ENCODE data around the gene VWA1. TPM values are rescaled to one million over a fixed set of nuclear protein-coding genes. Genes with fewer than 3 reads are reported as not detected.

VWA1 gene, protein sequence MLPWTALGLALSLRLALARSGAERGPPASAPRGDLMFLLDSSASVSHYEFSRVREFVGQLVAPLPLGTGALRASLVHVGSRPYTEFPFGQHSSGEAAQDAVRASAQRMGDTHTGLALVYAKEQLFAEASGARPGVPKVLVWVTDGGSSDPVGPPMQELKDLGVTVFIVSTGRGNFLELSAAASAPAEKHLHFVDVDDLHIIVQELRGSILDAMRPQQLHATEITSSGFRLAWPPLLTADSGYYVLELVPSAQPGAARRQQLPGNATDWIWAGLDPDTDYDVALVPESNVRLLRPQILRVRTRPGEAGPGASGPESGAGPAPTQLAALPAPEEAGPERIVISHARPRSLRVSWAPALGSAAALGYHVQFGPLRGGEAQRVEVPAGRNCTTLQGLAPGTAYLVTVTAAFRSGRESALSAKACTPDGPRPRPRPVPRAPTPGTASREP
- total RNA-seq (not detected), total RNA-seq (0.12 to 0.15 reads per million in 2 donors)

DNA sequence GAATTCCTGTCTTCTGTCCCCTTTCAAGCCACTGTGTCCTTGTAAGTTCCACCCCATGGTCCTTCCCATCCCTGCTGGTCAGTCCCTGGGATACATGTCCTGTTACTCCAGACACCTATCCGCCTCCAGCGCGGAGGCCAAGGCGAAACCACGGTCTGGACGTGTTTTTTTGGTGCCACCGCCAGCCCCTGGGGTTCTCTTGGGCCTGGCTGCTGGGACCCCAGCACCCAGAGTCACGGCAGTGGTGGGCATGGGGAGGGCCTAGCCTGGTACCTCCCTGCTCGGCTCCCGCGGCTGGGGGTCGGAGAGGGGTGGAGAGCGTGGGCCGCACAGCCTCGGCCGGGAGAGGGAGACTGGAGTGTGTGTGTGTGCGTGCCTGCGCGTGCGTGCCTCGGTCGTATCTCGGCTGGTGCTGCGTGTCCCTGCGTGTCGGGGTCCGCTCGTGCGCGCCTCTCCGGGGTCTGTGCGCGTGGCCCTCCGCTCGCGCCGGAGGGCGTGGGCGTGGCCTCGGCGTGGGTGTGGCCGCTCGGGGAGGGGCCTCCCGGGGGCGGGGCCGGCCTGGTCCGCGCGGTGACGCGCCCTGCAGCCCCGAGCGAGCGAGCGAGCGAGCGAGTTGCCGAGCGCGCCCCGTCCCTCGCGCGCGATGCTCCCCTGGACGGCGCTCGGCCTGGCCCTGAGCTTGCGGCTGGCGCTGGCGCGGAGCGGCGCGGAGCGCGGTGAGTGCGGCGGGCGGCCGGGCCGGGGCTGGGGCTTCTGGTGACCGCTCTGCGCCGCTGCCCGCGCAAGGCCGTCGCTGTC lies at the start of gene VWA1:
TSS of gene VWA1 (plus strand) at position 585 of the 798 bp plus-strand sequence. CDS start at position 644, 59 bp downstream.
- H3K9me3 ChIP-seq (ENCODE audit: control insufficient read depth, low read length, poor library complexity, severe bottlenecking) = no peaks in the 10 kb centered on the region
- Mint-ChIP-seq H3K4me1 (peaks cover 7% of the 10 kb centered on the region), H3K36me3 (ENCODE audit: low read depth) (no peaks in the 10 kb centered on the region), H3K27me3 (peaks cover 16% of the 10 kb centered on the region), H3K4me3 (peak within 1 kb of the TSS; percentile 72), H3K27ac (no peak within 1 kb of the TSS)
- ATAC-seq = peak; percentile 87
- DNase-seq = peak; percentile 45 to 50 (median 49)

DNA sequence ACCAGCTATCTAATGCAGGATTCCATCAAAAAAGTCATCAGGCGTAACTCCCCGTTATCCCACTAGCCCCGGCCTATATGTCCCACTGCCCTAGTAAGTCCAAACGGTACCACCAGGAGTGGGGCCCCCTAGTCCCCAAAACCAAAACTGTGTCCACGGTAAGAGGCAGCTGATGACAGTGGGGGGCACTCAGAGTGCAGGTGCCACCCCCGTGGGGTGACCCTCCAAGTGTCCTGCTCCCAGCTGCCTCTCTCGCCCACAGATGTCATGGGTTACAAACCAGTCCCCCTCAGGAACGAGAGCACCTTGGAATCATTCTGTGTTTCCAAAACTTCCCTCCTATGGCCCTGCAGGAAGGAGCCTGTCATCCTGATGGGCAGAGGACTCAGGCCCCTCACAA lies 49.6 kb upstream of the VWA1 start:
- no peaks in the 10 kb centered on the region for H3K9me3 ChIP-seq (ENCODE audit: control insufficient read depth, low read length, poor library complexity, severe bottlenecking)
- ATAC-seq (no peak), DNase-seq (no peak)
- Mint-ChIP-seq H3K4me3 (no peak overlapping the region), H3K27me3 (no peaks in the 10 kb centered on the region), H3K27ac (peak overlapping the region; percentile 16), H3K36me3 (ENCODE audit: low read depth) (no peaks in the 10 kb centered on the region), H3K4me1 (peaks cover 2% of the 10 kb centered on the region)

DNA sequence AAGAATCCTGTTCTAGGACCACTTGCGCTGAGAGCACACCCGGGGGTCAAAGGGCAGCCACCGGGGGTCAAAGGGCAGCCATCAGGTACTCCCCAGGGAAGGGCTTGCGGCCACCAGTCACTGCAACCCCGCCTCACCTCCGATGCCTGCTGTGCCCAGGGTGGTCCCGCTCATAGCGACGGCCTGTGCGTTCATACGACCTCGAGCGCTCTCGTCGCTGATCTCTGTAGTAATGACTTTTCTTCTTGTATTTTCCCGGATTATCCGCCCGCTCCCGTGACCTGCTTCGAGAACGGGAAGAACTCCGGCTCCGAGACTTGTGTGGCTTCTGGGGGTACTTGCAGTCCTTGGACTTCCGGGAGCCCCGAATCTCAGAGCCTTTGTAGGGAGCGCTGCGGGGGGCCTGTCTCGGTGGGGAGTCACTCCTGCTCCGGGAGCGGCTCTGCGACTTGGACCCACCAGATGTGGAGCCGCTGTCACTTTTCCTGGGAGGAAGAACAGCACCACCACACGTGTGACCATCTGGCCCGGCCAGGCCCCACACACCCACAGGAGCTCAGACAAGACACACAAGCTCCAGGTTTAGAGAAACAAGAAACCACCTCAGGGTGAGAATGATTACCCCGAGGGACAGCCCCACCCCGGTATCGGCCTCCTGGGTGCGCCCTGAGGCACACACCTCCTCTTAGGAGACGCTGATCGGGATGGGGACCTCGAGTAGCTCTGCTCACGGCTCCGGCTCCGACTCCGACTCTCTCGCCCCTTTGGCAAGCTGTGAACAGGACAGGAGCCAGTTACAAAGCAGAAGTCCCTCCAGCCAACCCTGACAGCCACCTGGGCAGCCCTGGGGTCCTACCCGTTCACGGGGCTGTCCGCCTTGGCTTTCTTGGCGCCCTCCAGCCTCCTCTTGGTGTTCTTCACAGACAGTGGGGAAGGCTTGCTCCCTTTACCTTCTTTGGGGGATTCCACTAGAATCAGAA lies 48.1 kb upstream of the VWA1 start:
- H3K4me3 Mint-ChIP-seq = no peak overlapping the region

DNA sequence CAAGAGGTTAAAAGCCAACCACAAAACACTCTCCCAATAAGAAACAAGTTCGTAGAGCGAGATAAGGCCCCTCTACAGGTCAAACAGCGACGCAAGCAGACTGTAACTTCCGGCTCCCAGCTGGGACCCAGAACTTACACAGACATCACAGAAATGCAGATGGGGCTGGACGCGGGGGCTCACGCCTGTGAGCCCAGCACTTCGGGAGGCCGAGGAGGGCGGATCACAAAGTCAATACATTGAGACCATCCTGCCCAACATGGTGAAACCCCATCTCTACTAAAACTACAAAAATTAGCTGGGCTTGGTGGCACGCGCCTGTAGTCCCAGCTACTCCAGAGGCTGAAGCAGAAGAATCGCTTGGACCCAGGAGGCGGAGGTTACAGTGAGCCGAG lies 47.4 kb upstream of the VWA1 start:
- H3K36me3 Mint-ChIP-seq (ENCODE audit: low read depth) = no peaks in the 10 kb centered on the region
- ATAC-seq (no peak), DNase-seq (no peak)
- no peak overlapping the region for H3K27ac Mint-ChIP-seq
- H3K27me3 Mint-ChIP-seq = no peaks in the 10 kb centered on the region
- H3K9me3 ChIP-seq (ENCODE audit: control insufficient read depth, low read length, poor library complexity, severe bottlenecking) = no peaks in the 10 kb centered on the region
- peaks cover 6% of the 10 kb centered on the region for H3K4me1 Mint-ChIP-seq
- no peak overlapping the region for H3K4me3 Mint-ChIP-seq

More for the DNA sequence above, 48.1 kb upstream of the VWA1 start:
- no peaks in the 10 kb centered on the region for H3K27me3 Mint-ChIP-seq
- no peaks in the 10 kb centered on the region for H3K9me3 ChIP-seq (ENCODE audit: control insufficient read depth, low read length, poor library complexity, severe bottlenecking)
- no peak for DNase-seq
- H3K4me1 Mint-ChIP-seq = peaks cover 6% of the 10 kb centered on the region
- no peaks in the 10 kb centered on the region for H3K36me3 Mint-ChIP-seq (ENCODE audit: low read depth)
- no peak for ATAC-seq
- H3K27ac Mint-ChIP-seq = no peak overlapping the region

DNA sequence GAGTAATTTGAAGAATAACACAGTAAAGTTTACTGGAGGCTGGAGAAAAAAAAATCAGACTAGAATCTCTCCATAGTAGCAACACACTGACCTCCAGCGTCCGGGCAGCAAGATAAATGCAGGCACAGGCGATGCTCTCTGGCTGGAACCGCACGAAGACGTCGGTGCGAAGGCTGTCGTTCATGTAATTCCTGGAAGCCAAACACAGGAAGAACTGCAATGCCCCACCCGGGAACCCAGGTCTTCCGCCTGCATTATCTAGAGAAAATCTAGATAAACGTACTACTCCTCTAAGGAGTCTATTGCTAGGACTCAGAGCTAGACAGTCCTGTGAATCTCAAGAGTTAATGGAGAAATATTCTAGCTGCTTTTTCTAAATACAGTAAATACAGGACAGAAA lies 44.8 kb upstream of the VWA1 start:
- Mint-ChIP-seq H3K4me1 (peaks cover 12% of the 10 kb centered on the region), H3K27ac (peak overlapping the region; percentile 71), H3K4me3 (no peak overlapping the region), H3K27me3 (no peaks in the 10 kb centered on the region), H3K36me3 (ENCODE audit: low read depth) (peaks cover 4% of the 10 kb centered on the region)
- no peaks in the 10 kb centered on the region for H3K9me3 ChIP-seq (ENCODE audit: control insufficient read depth, low read length, poor library complexity, severe bottlenecking)
- ATAC-seq (no peak), DNase-seq (no peak)

DNA sequence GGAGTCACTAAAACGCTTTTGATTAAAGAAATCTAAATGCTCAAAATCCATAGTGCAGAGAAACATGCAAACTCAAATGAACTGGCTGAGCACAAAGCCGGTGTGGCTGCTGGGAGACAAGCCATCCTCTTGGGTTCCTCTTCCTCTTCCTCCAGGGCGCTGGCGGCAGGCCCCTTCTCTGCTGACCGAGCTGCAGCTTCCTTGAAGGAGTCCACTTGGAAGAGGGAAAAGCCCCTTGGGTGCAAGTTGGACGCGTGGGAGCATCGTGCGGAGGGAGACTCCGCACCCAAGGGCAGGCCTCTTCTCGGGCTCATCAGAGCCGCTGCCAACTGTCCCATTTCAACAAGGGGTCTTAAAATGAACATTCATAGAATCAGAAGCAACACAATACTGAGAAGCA lies 44.3 kb upstream of the VWA1 start:
- H3K9me3 ChIP-seq (ENCODE audit: control insufficient read depth, low read length, poor library complexity, severe bottlenecking) = no peaks in the 10 kb centered on the region
- H3K36me3 Mint-ChIP-seq (ENCODE audit: low read depth) = peaks cover 4% of the 10 kb centered on the region
- H3K4me3 Mint-ChIP-seq = no peak overlapping the region
- H3K4me1 Mint-ChIP-seq = peaks cover 13% of the 10 kb centered on the region
- H3K27ac Mint-ChIP-seq = no peak overlapping the region
- no peak for ATAC-seq
- no peaks in the 10 kb centered on the region for H3K27me3 Mint-ChIP-seq
- no peak for DNase-seq

DNA sequence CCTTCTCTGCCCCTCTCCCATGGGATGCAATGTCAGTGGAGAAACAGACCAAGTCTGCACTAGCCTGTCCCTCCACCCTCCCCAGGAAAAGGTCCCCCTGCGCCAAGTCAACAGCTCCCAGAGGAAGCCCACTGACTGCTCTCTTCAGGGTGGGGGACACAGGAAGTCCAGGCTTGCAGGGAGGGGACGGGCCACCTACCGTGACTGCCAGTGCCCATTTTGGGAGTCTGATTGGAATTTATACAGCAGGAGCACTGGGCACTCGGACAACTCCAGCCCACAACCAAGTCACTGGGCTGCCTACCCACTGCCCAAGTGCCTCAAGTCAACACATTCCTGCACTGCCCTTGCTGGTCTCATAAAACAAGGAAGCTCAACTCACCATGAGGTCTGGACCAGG lies 42.5 kb upstream of the VWA1 start:
- peak overlapping the region; percentile 8 for H3K27ac Mint-ChIP-seq
- DNase-seq = no peak
- no peaks in the 10 kb centered on the region for H3K9me3 ChIP-seq (ENCODE audit: control insufficient read depth, low read length, poor library complexity, severe bottlenecking)
- peaks cover 16% of the 10 kb centered on the region for H3K4me1 Mint-ChIP-seq
- H3K4me3 Mint-ChIP-seq = no peak overlapping the region
- ATAC-seq = no peak
- no peaks in the 10 kb centered on the region for H3K27me3 Mint-ChIP-seq
- peaks cover 4% of the 10 kb centered on the region for H3K36me3 Mint-ChIP-seq (ENCODE audit: low read depth)

DNA sequence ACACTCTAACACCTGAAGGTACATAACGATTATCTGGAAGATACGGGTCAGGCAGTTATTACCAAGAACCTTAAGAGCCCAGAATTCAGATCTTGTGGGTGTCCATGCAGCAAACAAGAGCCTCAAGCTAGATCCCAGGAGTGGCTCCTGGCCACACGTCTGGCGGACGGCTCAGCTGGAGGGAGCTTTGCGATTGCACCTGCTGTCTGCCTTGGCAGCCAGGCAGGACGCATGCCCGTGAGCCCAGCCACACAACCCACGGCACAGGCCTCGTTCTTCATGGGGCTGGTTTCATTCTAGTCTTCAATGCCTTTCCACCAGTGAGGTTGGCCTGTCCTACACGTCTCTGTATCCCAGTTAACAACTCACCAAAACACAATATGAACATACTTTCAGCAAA lies 42.1 kb upstream of the VWA1 start:
- H3K4me1 Mint-ChIP-seq = peaks cover 18% of the 10 kb centered on the region
- H3K27ac Mint-ChIP-seq = peak overlapping the region; percentile 8
- H3K4me3 Mint-ChIP-seq = no peak overlapping the region
- H3K9me3 ChIP-seq (ENCODE audit: control insufficient read depth, low read length, poor library complexity, severe bottlenecking) = no peaks in the 10 kb centered on the region
- DNase-seq = no peak
- no peak for ATAC-seq
- H3K27me3 Mint-ChIP-seq = no peaks in the 10 kb centered on the region
- H3K36me3 Mint-ChIP-seq (ENCODE audit: low read depth) = peaks cover 4% of the 10 kb centered on the region

DNA sequence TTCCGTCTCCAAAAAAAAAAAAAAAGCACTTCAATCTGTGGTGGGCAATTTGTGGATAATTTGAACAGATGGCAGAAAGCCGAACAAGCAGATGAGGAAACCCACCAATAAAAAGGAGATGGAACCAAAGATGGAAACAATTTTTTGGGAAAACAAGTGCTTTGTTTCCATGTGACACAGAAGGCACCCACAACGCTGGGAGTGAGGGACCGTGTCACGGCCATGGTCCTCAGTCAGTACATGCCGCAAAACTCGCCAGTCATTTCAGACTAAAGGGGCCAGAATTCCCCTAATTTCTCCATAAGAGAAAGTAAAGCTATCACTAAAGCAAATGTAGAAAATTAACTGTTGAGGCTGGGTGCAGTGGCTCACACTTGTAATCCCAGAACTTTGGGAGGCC lies 41.4 kb upstream of the VWA1 start:
- Mint-ChIP-seq H3K36me3 (ENCODE audit: low read depth) (peaks cover 4% of the 10 kb centered on the region), H3K4me1 (peaks cover 18% of the 10 kb centered on the region)

DNA sequence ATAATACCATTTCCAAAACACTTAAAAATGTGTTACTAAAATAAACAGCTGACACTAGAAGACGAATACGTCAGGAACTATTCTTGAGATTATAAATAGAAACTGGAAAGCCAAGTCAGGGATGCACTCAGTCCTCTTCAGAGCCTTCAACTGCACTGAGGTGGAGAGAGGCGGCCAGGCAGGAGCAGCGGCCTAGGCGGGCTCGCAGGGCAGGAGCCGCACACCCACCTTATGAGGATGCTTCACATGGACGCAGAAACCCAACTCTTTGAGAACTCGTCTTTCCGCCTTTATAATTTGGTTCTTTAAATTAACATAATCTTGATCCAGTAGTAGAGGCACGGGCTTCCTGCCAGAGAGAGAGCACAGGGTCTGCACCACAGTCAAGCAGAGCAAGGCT lies 40.3 kb upstream of the VWA1 start:
- Mint-ChIP-seq H3K27me3 (no peaks in the 10 kb centered on the region), H3K4me1 (peaks cover 20% of the 10 kb centered on the region), H3K36me3 (ENCODE audit: low read depth) (peaks cover 4% of the 10 kb centered on the region), H3K4me3 (no peak overlapping the region), H3K27ac (peak overlapping the region; percentile 79)
- ATAC-seq (no peak), DNase-seq (no peak)
- no peaks in the 10 kb centered on the region for H3K9me3 ChIP-seq (ENCODE audit: control insufficient read depth, low read length, poor library complexity, severe bottlenecking)

More for the DNA sequence above, 41.4 kb upstream of the VWA1 start:
- no peaks in the 10 kb centered on the region for H3K27me3 Mint-ChIP-seq
- ATAC-seq (no peak), DNase-seq (no peak)
- peak overlapping the region; percentile 7 for H3K4me3 Mint-ChIP-seq
- no peak overlapping the region for H3K27ac Mint-ChIP-seq
- H3K9me3 ChIP-seq (ENCODE audit: control insufficient read depth, low read length, poor library complexity, severe bottlenecking) = no peaks in the 10 kb centered on the region

DNA sequence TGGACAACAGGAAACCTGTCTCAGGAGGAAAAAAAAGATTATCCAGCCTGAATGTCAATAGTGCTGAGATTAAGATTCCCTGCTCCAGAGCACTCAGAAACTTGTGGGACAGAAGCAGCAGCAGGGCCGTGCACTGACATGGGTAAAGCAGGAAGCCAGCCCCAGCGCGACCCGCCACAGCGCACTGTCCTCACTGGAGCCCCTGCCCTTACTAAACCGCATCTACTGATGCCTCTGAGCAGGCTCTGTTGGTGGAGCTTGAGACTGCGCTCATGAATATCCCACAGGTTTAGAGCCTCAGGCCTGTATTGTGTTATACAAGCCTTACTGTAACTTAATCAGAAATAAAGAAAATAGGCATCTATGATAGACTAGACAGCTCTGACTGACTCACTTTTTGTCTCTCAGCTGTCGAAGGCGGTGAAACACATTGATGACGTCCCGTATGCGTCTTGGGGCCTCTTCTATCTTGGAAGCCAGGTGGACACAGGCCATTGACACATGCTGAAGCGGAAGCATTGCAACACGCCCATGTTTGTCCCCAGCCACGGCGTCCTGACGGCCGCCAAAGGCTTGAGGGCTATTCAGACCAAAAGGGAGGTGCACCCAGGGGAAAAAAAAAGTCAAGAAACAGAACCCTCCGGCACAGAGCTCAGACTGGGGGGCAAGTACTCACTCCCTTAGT lies 37.5 kb upstream of the VWA1 start:
- H3K9me3 ChIP-seq (ENCODE audit: control insufficient read depth, low read length, poor library complexity, severe bottlenecking) = no peaks in the 10 kb centered on the region
- H3K36me3 Mint-ChIP-seq (ENCODE audit: low read depth) = peaks cover 4% of the 10 kb centered on the region
- no peak for DNase-seq
- ATAC-seq = no peak
- peak overlapping the region; percentile 78 for H3K27ac Mint-ChIP-seq
- H3K4me3 Mint-ChIP-seq = peak overlapping the region; percentile 92
- H3K27me3 Mint-ChIP-seq = no peaks in the 10 kb centered on the region
- H3K4me1 Mint-ChIP-seq = peaks cover 26% of the 10 kb centered on the region

DNA sequence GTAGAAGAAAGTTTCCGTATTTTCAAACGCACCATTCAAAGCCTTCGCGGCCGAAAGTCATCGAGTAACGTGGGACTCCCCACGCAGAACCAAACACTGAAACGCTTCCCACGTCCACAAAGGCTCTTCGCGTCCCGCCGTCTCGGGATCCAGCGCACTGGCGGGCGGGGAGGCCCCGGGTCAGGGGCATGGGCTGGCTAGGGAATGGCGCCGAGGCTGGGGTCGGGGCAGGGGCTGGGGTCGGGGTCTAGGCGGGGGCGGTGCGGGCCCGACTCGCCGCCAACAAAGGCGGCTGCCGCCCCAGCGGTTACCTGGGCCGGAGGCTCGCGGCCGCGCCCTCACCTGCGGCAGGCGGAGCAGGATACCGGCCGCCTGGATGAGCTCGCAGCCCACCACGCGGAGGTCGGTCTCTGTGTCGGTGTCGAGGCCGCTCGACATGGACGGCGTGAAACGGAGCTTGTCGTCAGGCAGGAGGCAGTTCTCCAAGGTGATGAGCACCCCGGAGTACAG lies 36.8 kb upstream of the VWA1 start:
- Mint-ChIP-seq H3K27me3 (no peaks in the 10 kb centered on the region), H3K36me3 (ENCODE audit: low read depth) (peaks cover 5% of the 10 kb centered on the region), H3K4me1 (peaks cover 28% of the 10 kb centered on the region), H3K27ac (peak overlapping the region; percentile 90), H3K4me3 (peak overlapping the region; percentile 92)
- ATAC-seq = peak; percentile 10
- no peaks in the 10 kb centered on the region for H3K9me3 ChIP-seq (ENCODE audit: control insufficient read depth, low read length, poor library complexity, severe bottlenecking)
- no peak for DNase-seq
